HepG2 (cell line): ENCODE results near the gene CYSLTR2. TPM values are rescaled to one million over a fixed set of nuclear protein-coding genes. Genes with fewer than 3 reads are reported as not detected.

Source experiments
- FOXA1 ChIP-seq, 2 experiments: fragments of 450-650 bp in 1 of 2; sonication (generic) in 1 of 2; formaldehyde crosslinking in 1 of 2; IDR thresholded peaks; 2 replicates each; pipeline versions ENCODE4 v1.4.0 to v1.6.1; 2016 to 2020; ENCODE audit warnings: missing genetic modification reagents in 1 of 2
- FOXP1 ChIP-seq, 2 experiments: fragments of 450-650 bp in 1 of 2; IDR thresholded peaks; 2 replicates each; pipeline ENCODE4 v1.6.1; 2017 to 2018; ENCODE audit warnings: antibody characterized with exemption in 1 of 2
- HMG20A ChIP-seq: IDR thresholded peaks from 2 replicates; pipeline ENCODE4 v1.6.1; 2016; ENCODE audit warnings: borderline replicate concordance
- JDP2 ChIP-seq: sonication (generic); formaldehyde crosslinking; IDR thresholded peaks from 2 replicates; pipeline ENCODE4 v1.8.1; 2022; ENCODE audit warnings: missing genetic modification reagents, borderline replicate concordance
- KDM3A ChIP-seq: IDR thresholded peaks from 2 replicates; pipeline ENCODE4 v1.6.1; 2018; ENCODE audit warnings: low read depth, missing compliant biosample characterization
- KLF9 ChIP-seq: IDR thresholded peaks from 2 replicates; pipeline ENCODE4 v1.6.1; 2016; ENCODE audit warnings: low read depth
- MAZ ChIP-seq, 2 experiments: sonication (generic) in 1 of 2; formaldehyde crosslinking in 1 of 2; IDR thresholded peaks; 2 replicates each; pipeline versions ENCODE4 v1.5.0 to v1.6.1; 2012 to 2020; ENCODE audit warnings: low read depth in 2 of 2, mild to moderate bottlenecking in 2 of 2, borderline replicate concordance in 1 of 2, improper control_type of control experiment in 1 of 2, low read length in 1 of 2, missing genetic modification reagents in 1 of 2, moderate library complexity in 1 of 2
- MXD4 ChIP-seq: IDR thresholded peaks from 2 replicates; pipeline ENCODE4 v1.6.1; 2016; ENCODE audit warnings: mild to moderate bottlenecking, missing biosample characterization, missing genetic modification reagents
- PCBP2 ChIP-seq: fragments of 200-400 bp; formaldehyde crosslinking; optimal IDR thresholded peaks from 2 replicates; pipeline ENCODE3; 2018; ENCODE audit warnings: low read length, low read depth; ENCODE audit not compliant: poor library complexity, severe bottlenecking
- SMARCE1 ChIP-seq: fragments of 450-650 bp; IDR thresholded peaks from 2 replicates; pipeline ENCODE4 v1.6.1; 2017; ENCODE audit warnings: borderline replicate concordance
- SP5 ChIP-seq: IDR thresholded peaks from 2 replicates; pipeline ENCODE4 v1.6.1; 2016; ENCODE audit warnings: low read depth, borderline replicate concordance
- TCF12 ChIP-seq, 2 experiments: fragments of 450-650 bp in 1 of 2; sonication (generic) in 1 of 2; formaldehyde crosslinking in 1 of 2; IDR thresholded peaks; 2 replicates each; pipeline versions ENCODE4 v1.6.1 to v1.8.0; 2017 to 2022; ENCODE audit warnings: antibody characterized with exemption in 1 of 2, mild to moderate bottlenecking in 1 of 2, missing genetic modification reagents in 1 of 2, moderate library complexity in 1 of 2
- ZFP82 ChIP-seq: sonication (generic); formaldehyde crosslinking; IDR thresholded peaks from 2 replicates; pipeline ENCODE4 v1.5.1; 2020; ENCODE audit warnings: mild to moderate bottlenecking, missing genetic modification reagents, borderline replicate concordance
- ZMYM2 ChIP-seq: sonication (generic); formaldehyde crosslinking; IDR thresholded peaks from 2 replicates; pipeline ENCODE4 v1.8.0; 2022; ENCODE audit warnings: mild to moderate bottlenecking, missing genetic modification reagents
- ZNF883 ChIP-seq: sonication (generic); formaldehyde crosslinking; IDR thresholded peaks from 2 replicates; pipeline ENCODE4 v1.5.1; 2020; ENCODE audit warnings: mild to moderate bottlenecking, missing genetic modification reagents; ENCODE audit errors: not compliant biosample characterization
- polyA plus RNA-seq, 8 experiments: library from polyadenylated mRNA; depleted of rRNA in 3 of 8; stranded (reverse) in 7 of 8; unstranded in 1 of 8; fragments of >200 nt; fragmentation: Illumina TruSeq in 4 of 8; extraction: Trizol in 4 of 8; gene quantifications; 2 replicates each; pipeline versions ENCODE4 v1.2.1 to v1.2.3, GENCODE V29; 2011 to 2016; ENCODE audit warnings: low read depth in 4 of 8, missing spikeins in 1 of 8, mixed read lengths in 1 of 8; ENCODE audit not compliant: insufficient read depth in 1 of 8
- total RNA-seq, 5 experiments: library from RNA; depleted of rRNA; stranded (reverse); fragments of >200 nt; fragmentation: Illumina TruSeq; extraction: Trizol; gene quantifications; 2 replicates each; pipeline ENCODE4 v1.2.3, GENCODE V29; 2016; ENCODE audit warnings: low read depth in 1 of 5
- TF ChIP-seq, protein P1 (sequence below): sonication (generic); formaldehyde crosslinking; IDR thresholded peaks from 2 replicates; pipeline ENCODE4 v1.4.0; 2020; ENCODE audit warnings: missing genetic modification reagents, mild to moderate bottlenecking, borderline replicate concordance
- TF ChIP-seq, protein P2 (sequence below): sonication (generic); formaldehyde crosslinking; IDR thresholded peaks from 2 replicates; pipeline ENCODE4 v1.4.0; 2020; ENCODE audit warnings: missing genetic modification reagents, borderline replicate concordance
- TF ChIP-seq, protein P3 (sequence below): IDR thresholded peaks from 2 replicates; pipeline ENCODE4 v1.4.0; 2020; ENCODE audit warnings: mild to moderate bottlenecking, missing genetic modification reagents
- TF ChIP-seq, protein P4 (sequence below): sonication (generic); formaldehyde crosslinking; IDR thresholded peaks from 2 replicates; pipeline ENCODE4 v1.8.1; 2022; ENCODE audit warnings: mild to moderate bottlenecking, missing genetic modification reagents

Gene CYSLTR2
- total and polyA plus RNA-seq, 2 of the 13 experiments (the other 11 are each of a cell fraction or from before 2014, with no cell fraction given): not detected

DNA sequence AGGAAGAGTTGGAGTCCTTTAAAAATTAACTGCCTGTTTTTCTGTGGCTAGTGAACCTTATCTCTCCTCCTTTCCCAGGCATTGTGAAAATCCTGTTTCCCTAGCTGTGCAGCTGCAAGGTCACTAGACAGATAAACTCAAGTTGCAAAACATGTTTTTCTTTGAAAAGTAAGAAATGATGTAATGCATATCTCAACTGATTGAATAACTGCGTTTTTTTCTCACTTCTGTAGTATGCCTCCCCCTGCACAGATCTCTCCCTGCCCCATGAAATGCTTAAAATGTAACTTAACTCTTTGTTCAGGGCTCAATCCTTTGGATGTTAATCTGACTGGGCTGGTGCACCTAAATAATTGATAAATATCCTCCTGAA lies 27.7 kb upstream of the CYSLTR2 start (continued):
- TF ChIP-seq MAZ (IDR thresholded peaks at IDR 0.05; ENCODE audit: borderline replicate concordance, low read depth, low read length) (no peak), MAZ (CRISPR knock-in tag; IDR thresholded peaks at IDR 0.05; ENCODE audit: low read depth) (0 out of 2 replicates have a peak, but pooled peaks have one; percentile 36), TCF12 (IDR thresholded peaks at IDR 0.05) (no peak), TCF12 (CRISPR knock-in tag; IDR thresholded peaks at IDR 0.05) (peak; percentile 87), SP5 (CRISPR knock-in tag) (no peak; the same call in 1 of the 2 replicates), SMARCE1 (no peak), ZFP82 (CRISPR knock-in tag) (no peak), FOXP1 (IDR thresholded peaks at IDR 0.05) (no peak), FOXP1 (CRISPR knock-in tag; IDR thresholded peaks at IDR 0.05) (peak; percentile 93), ZNF883 (CRISPR knock-in tag) (no peak), PCBP2 (no peak), JDP2 (CRISPR knock-in tag) (no peak), ZMYM2 (CRISPR knock-in tag) (no peak), KDM3A (CRISPR knock-in tag) (0 out of 2 replicates have a peak, but pooled peaks have one; percentile 76), MXD4 (0 out of 2 replicates have a peak, but pooled peaks have one; percentile 47), KLF9 (no peak), HMG20A (CRISPR knock-in tag) (peak; percentile 78; the same call in 1 of the 2 replicates), FOXA1 (IDR thresholded peaks at IDR 0.05) (no peak), FOXA1 (CRISPR knock-in tag; IDR thresholded peaks at IDR 0.05) (0 out of 2 replicates have a peak, but pooled peaks have one; percentile 44)
- TF ChIP-seq, protein P1, sequence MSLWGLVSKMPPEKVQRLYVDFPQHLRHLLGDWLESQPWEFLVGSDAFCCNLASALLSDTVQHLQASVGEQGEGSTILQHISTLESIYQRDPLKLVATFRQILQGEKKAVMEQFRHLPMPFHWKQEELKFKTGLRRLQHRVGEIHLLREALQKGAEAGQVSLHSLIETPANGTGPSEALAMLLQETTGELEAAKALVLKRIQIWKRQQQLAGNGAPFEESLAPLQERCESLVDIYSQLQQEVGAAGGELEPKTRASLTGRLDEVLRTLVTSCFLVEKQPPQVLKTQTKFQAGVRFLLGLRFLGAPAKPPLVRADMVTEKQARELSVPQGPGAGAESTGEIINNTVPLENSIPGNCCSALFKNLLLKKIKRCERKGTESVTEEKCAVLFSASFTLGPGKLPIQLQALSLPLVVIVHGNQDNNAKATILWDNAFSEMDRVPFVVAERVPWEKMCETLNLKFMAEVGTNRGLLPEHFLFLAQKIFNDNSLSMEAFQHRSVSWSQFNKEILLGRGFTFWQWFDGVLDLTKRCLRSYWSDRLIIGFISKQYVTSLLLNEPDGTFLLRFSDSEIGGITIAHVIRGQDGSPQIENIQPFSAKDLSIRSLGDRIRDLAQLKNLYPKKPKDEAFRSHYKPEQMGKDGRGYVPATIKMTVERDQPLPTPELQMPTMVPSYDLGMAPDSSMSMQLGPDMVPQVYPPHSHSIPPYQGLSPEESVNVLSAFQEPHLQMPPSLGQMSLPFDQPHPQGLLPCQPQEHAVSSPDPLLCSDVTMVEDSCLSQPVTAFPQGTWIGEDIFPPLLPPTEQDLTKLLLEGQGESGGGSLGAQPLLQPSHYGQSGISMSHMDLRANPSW (CRISPR knock-in tag): peak; percentile 89; the same call in 1 of the 2 replicates
- TF ChIP-seq, protein P2, sequence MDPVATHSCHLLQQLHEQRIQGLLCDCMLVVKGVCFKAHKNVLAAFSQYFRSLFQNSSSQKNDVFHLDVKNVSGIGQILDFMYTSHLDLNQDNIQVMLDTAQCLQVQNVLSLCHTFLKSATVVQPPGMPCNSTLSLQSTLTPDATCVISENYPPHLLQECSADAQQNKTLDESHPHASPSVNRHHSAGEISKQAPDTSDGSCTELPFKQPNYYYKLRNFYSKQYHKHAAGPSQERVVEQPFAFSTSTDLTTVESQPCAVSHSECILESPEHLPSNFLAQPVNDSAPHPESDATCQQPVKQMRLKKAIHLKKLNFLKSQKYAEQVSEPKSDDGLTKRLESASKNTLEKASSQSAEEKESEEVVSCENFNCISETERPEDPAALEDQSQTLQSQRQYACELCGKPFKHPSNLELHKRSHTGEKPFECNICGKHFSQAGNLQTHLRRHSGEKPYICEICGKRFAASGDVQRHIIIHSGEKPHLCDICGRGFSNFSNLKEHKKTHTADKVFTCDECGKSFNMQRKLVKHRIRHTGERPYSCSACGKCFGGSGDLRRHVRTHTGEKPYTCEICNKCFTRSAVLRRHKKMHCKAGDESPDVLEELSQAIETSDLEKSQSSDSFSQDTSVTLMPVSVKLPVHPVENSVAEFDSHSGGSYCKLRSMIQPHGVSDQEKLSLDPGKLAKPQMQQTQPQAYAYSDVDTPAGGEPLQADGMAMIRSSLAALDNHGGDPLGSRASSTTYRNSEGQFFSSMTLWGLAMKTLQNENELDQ (CRISPR knock-in tag): no peak
- TF ChIP-seq, protein P3, sequence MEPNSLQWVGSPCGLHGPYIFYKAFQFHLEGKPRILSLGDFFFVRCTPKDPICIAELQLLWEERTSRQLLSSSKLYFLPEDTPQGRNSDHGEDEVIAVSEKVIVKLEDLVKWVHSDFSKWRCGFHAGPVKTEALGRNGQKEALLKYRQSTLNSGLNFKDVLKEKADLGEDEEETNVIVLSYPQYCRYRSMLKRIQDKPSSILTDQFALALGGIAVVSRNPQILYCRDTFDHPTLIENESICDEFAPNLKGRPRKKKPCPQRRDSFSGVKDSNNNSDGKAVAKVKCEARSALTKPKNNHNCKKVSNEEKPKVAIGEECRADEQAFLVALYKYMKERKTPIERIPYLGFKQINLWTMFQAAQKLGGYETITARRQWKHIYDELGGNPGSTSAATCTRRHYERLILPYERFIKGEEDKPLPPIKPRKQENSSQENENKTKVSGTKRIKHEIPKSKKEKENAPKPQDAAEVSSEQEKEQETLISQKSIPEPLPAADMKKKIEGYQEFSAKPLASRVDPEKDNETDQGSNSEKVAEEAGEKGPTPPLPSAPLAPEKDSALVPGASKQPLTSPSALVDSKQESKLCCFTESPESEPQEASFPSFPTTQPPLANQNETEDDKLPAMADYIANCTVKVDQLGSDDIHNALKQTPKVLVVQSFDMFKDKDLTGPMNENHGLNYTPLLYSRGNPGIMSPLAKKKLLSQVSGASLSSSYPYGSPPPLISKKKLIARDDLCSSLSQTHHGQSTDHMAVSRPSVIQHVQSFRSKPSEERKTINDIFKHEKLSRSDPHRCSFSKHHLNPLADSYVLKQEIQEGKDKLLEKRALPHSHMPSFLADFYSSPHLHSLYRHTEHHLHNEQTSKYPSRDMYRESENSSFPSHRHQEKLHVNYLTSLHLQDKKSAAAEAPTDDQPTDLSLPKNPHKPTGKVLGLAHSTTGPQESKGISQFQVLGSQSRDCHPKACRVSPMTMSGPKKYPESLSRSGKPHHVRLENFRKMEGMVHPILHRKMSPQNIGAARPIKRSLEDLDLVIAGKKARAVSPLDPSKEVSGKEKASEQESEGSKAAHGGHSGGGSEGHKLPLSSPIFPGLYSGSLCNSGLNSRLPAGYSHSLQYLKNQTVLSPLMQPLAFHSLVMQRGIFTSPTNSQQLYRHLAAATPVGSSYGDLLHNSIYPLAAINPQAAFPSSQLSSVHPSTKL (CRISPR knock-in tag): peak; percentile 95
- TF ChIP-seq, protein P4, sequence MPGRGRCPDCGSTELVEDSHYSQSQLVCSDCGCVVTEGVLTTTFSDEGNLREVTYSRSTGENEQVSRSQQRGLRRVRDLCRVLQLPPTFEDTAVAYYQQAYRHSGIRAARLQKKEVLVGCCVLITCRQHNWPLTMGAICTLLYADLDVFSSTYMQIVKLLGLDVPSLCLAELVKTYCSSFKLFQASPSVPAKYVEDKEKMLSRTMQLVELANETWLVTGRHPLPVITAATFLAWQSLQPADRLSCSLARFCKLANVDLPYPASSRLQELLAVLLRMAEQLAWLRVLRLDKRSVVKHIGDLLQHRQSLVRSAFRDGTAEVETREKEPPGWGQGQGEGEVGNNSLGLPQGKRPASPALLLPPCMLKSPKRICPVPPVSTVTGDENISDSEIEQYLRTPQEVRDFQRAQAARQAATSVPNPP (CRISPR knock-in tag): no peak
